SKM-1 (cell line): Measurements from ENCODE around the gene THY1.
"Not testable (repeated sequence)": the region's sequence is repeated elsewhere in the genome, so short reads cannot be mapped to it uniquely, and the experiment has no call there.

ENCODE experiments used
- DNase-seq: peaks from one replicate; lab custom pipeline; 2025; ENCODE audit not compliant: unreplicated experiment; lab: John Stamatoyannopoulos, UW

Gene THY1

GRCh38 chr11:119384332-119384731 is 38.6 kb downstream of the THY1 start:
- DNase-seq = no peak

DNA sequence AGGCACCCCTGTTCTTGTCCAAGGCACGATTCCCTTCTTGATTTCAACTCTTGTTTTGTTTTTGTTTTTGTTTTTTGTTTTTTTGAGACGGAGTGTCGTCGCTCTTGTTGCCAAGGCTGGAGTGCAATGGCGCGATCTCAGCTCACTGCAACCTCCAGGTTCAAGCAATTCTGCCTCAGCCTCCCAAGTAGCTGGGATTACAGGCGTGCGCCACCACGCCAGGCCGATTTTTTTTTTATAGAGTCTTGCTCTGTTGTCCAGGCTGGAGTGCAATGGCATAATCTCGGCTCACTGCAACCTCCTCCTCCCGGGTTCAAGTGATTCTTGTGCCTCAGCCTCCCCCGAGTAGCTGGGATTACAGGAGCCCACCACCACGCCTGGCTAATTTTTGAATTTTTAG is 40.5 kb downstream of the THY1 start:
- DNase-seq = not testable (repeated sequence)

- no peak for DNase-seq
These were observed 40.9 kb downstream of the THY1 start for GRCh38 chr11:119382101-119382500.

DNA sequence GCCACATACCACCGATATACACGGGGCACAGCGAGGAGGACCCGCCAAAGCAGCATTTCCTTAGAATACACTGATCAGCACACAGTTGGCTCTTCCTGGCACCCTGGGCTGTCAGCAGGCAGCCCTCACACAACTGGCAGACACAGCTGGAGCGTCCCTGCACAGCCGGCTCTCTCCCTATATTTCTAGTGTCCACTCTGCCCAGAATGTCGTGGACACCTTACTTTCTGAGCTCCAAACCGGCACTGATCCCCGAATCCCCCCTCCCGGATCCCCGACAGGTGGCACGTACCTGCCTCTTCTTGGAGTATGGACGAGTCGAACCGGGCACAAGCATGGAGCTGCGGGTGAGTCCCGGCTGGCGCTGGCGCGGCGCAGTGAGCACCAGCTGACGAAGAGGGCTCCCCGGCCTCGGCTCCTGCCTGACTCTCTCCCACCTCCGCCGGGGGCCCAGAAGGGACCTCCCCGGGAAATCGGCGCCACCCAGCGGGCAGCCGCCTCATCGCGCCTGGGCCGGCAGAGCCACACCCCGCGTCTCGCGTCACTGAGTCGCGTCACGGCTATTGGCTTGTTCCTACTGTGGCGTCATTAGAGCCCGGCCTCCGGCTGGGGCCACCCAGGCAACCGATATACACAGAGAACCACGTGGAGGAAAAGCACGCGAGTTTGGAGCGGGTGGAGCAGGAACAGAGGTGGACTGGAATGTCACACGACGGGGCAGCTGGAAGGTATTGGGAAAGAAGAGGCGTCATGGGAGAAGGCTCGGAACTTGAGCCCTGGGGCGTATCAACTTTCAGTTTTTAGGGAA is 41.6 kb downstream of the THY1 start, which contains the start of gene USP2:
Gene USP2, minus strand, starts transcription at position 510 of the 808 bp plus-strand sequence. CDS start 8,210 bp downstream, outside the sequence.
- DNase-seq = peak; percentile 88

DNA sequence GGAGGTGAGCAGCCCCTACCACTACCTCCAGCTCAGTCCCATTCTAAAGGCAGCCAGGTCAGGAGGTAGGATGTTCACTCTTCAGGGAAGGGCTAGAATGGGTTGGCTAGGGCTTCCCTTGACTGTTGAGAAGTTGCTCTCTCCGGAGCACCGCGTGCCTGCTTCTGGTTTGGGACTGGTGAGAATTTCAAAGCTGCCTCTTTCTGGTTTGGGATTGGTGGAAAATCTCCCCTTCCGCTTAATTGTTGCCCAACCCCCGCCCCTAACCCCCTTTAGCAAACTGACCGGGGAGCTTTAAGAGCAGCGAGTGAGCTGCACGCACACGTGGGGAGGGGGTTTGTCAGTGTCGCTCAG is 42.2 kb downstream of the THY1 start:
- DNase-seq = no peak

DNA sequence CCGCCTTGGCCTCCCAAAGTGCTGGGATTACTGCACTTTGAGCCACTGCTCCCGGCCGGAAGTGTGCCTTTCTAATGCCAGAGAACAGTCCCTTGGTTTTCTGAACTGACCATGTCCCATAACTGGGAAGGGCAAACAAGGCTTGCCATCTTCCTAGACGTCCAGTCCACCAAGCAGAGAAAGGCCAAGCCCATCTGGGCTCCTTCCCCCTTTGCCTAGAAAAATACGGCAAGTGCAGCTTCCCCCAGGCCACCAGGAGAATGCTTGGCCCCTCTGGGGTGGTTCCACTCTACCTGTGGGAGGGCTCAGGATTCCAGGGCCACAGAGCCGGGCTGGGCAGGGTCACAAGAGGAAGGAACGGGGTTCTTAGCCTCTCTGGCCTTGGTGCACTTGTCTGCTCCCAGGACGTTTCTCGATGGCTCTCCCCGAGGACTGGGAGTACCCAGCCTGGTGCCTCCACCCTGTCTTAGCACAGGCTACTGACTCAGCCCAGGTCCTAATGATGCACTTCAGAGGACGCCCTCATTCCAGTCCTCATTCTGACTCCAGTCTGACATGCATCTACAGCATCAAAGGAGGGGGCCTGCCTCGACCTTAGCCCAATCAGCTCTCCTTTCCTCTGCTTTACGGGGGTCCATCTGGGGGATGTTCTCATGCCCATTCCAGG is 42.7 kb downstream of the THY1 start:
- no peak for DNase-seq

GRCh38 chr11:119378851-119379465 is 44.0 kb downstream of the THY1 start:
- DNase-seq = no peak

- DNase-seq = no peak
These were observed 44.9 kb downstream of the THY1 start for GRCh38 chr11:119377961-119378667.

- DNase-seq = no peak
These were observed 45.7 kb downstream of the THY1 start for GRCh38 chr11:119377112-119377901.

GRCh38 chr11:119376197-119376847 is 46.6 kb downstream of the THY1 start:
- DNase-seq = no peak

DNA sequence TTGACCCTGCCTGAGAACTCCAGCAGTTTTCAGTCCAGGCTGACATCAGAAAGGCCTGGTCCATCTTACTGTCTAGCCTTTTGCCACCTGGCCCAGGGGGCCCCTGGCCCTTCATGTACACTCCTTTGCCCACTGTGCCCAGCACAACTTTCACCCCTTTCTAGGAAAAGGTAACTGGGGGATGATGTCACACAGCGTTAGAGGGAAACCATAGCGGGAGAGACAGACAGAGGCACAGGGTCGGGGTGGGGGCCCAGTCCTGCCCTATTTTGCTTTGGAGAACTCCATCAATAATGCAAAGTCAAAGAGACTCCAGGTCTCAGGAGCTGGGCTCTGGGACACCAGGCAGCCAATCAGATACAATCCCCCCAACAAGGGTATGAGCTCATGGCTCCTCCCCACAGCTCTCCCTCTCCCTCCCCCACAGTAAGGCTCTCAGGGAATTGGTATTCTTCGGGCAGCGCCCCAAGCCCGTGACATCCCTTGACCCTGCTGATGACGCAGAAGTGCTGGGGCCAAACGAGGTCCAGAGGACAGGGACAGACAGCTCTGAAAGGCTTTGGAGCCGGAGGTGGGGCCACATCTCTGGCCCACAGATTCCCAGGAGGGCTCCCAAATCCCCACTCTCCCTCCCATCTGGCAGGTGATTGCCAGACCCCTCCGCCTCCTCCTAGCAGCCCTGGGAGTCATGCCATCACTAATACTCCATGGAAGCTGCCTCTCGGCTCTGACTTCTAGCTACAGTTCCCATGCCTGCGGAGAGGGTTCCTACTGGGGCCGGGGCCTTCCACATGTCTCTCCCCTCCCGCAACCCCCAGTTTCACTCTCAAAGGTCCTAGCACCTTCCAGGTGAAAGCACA is 47.4 kb downstream of the THY1 start:
- DNase-seq = no peak

DNA sequence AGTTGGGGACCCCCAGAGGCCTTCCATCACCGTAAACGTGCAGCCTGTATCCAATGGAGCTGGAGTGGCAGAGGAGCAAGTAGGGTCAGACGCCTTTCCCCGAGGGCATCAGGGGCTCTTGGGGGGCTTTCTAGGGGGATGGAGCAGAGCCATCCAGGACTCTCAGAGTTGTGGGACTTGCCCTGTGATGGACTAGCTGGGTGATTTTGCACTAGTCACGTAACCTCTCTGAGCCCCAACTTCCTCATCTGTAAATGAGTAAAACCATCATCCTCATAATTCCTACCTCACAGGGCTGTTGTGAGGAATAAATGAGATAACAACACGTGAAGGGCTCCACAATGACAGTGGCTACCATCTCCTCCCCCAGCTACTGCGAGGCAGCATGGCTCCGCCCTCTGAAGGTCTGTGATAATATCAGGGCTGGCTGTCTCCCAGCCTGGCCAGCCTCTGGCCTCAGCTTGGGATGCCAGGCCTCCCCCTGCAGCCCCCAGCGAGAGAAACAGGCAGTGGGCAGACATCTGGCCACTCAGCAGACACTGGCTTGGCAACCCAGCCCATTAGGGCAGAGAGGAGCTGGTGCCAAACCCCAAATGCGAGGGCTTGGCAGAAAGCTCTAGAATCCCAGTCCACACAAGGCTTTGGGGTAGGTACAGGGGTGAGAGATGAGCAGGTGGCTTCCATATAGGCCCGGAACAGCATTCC is 48.2 kb downstream of the THY1 start:
- no peak for DNase-seq

DNA sequence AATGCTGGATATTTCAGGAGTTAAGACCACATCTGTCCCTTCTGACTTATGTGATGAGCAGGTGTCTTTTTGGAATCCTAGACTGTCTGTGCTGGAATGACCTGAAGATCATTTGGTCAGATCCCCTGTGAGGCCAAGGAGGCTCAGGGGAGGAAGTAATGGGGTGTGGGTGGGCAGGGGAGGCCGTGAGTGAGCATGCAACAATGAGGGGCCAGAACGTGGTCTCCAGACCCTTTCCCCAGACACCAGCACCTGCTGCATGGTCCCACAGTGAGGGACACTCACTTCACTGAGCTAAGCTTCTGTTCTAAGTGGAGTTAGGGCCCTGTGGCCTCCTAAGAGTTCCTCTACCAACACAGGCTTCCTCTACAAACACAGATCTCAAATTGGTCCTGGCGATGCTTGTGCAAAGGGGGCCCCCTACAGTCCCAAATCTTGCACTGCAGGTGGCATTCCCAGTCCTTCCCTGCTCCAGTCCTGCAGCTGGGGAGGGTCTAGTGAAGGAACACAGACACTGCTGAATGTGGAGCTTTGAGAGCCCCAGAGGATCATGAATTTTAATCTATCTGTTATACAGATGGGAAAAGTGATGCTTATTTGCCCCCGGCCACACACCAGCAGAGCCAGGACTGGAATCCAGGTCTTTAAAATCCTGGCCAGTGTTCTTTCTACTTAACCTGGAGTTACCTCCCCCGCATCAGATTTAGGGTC is 48.9 kb downstream of the THY1 start:
- DNase-seq = peak; percentile 44

DNA sequence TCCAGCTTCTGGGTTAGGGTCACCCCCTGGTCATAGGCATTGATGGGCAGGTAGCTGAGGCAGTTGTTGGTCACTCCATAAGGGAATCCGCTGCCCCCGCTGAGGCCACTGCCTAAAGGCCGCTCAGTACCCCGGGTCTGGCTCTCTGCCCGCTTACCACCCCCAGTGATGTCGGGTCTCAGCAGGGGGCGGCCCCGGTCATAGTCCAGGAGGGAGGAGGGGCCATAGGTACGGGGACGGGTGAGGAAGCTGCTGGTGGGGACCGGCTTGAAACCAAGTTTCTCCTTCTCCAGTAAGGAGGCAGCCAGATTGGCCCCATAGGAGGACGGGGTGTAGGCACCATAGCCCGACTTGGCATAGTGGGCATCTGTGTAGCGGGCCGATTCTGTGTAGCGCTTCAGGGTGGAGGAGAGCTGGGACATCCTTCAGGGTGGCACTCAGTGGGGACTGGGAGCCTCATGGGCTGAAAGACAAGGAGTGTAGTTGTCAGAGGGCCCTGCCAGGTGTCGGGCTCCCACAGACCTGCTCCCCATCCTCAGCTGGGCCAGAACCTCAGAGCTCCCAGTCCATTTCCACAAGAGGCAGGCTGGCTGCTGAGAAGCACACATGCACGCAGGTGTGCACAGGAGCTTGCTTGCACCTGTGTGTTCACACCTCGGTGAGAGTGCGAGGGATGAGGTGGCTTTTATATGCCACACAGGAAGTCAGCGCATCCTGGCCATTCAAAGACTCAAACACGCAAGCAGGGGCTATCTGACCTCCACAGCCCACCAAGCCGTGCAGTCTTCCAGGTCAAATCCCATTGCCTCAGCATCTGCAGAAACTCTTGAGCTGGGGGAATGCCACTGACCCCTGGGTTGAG is 49.7 kb downstream of the THY1 start:
- DNase-seq = no peak

GRCh38 chr11:119372260-119373058 is 50.5 kb downstream of the THY1 start:
- no peak for DNase-seq

DNA sequence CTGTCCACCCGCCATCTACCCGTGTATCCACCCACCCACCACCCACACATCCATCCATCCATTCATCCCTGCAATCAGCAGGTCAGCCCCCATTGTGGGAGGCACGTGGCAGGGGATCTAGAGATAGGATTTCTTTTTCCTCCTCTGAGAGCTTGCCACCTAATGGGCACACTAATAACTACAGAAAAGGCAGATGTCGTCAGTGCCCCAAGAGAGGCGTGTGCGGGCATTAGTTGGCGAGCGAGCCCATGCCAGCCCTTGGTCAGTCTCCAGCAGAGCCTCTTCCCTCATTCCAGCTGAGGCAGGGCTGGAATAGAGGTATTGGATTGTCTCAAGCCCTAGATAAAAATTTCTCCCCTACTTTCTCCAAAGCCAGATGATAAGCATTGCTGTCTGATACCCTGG is 51.2 kb downstream of the THY1 start:
- DNase-seq = no peak
